Stomach (tissue), 4 donors: ENCODE results near the gene TTL.

Experiments used
- POLR2A ChIP-seq, 4 donors: fragments of 450-650 bp; IDR thresholded peaks; one replicate each; pipeline ENCODE4 v1.6.1; 2016; ENCODE audit warnings: antibody characterized with exemption in 4 of 4, control low read depth in 2 of 4, mild to moderate bottlenecking in 1 of 4, moderate library complexity in 1 of 4
- TF ChIP-seq, protein P1 (sequence below), 7 experiments: fragments of 450-650 bp in 4 of 7; fragments of 200-600 bp in 3 of 7; sonication (generic) in 3 of 7; IDR thresholded peaks; one replicate each; pipeline ENCODE4 v1.5.1; 2016 to 2019; ENCODE audit warnings: antibody characterized with exemption in 7 of 7, control low read depth in 2 of 7, mild to moderate bottlenecking in 1 of 7

GRCh38 chr2:112566104-112566503, 84.1 kb downstream of the TTL start:
- TF ChIP-seq, protein P1, sequence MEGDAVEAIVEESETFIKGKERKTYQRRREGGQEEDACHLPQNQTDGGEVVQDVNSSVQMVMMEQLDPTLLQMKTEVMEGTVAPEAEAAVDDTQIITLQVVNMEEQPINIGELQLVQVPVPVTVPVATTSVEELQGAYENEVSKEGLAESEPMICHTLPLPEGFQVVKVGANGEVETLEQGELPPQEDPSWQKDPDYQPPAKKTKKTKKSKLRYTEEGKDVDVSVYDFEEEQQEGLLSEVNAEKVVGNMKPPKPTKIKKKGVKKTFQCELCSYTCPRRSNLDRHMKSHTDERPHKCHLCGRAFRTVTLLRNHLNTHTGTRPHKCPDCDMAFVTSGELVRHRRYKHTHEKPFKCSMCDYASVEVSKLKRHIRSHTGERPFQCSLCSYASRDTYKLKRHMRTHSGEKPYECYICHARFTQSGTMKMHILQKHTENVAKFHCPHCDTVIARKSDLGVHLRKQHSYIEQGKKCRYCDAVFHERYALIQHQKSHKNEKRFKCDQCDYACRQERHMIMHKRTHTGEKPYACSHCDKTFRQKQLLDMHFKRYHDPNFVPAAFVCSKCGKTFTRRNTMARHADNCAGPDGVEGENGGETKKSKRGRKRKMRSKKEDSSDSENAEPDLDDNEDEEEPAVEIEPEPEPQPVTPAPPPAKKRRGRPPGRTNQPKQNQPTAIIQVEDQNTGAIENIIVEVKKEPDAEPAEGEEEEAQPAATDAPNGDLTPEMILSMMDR (IDR thresholded peaks at IDR 0.05), result no peak
- no peak for TF ChIP-seq POLR2A (IDR thresholded peaks at IDR 0.05)
